ENCODE measurements around the gene POU5F2. TPM values are rescaled to one million over a fixed set of nuclear protein-coding genes. Genes with fewer than 3 reads are reported as not detected.

POU5F2 gene
- polyA plus RNA-seq, 2 of the 4 experiments (the other 2 are of a cell fraction) = 0.10 TPM; not detected in 1

DNA sequence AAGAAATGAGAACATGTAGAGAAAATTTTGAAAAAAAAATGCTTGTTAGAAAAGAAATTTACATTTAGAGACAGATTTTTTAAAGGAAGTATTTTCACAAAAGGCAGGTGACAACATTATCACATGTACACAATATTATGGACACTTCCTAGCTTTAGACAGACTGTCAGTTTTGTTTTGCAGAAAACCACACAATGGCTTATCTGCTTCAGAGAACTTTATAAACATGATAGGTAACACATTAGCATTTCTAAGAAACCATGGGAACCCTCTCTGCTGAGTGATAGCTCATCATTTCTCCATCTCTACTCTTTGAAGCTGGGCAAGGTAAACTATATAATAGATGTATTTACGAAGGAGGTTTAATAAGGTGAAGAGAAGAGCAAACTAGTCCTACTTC, 25.6 kb downstream of the POU5F2 start:
- no peak overlapping the region for H3K4me3 ChIP-seq
- POLR2A ChIA-PET = no interaction called here
- 81% methylated on average over 1 of the region's 1 CpG for WGBS (ENCODE audit: missing lambda C conversion rate)
- no peak for ATAC-seq
- CTCF ChIA-PET = interaction anchor here (1.1 kb wide), 1 partner anchor 11 kb away, joined by 3 read pairs; no protein-coding TSS in a partner anchor
- H3K27ac ChIP-seq = no peak overlapping the region
- DNase-seq (ENCODE audit: low read depth in 1 of 2, low spot score in 1 of 2) = no peak
- H3K9me3 ChIP-seq = no peaks in the 10 kb centered on the region
- no peak for TF ChIP-seq EHMT2 (IDR thresholded peaks at IDR 0.05; ENCODE audit: low read depth)
- TF ChIP-seq GATA3 (IDR thresholded peaks at IDR 0.05; ENCODE audit: borderline replicate concordance) = no peak
- no peak for TF ChIP-seq KDM5A (IDR thresholded peaks at IDR 0.05)
- TF ChIP-seq, protein P1, sequence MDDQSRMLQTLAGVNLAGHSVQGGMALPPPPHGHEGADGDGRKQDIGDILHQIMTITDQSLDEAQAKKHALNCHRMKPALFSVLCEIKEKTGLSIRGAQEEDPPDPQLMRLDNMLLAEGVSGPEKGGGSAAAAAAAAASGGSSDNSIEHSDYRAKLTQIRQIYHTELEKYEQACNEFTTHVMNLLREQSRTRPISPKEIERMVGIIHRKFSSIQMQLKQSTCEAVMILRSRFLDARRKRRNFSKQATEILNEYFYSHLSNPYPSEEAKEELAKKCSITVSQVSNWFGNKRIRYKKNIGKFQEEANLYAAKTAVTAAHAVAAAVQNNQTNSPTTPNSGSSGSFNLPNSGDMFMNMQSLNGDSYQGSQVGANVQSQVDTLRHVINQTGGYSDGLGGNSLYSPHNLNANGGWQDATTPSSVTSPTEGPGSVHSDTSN (IDR thresholded peaks at IDR 0.05) = no peak
- no peak for TF ChIP-seq POLR2AphosphoS2 (conservative IDR thresholded peaks at IDR 0.05; ENCODE audit: low read length)
- no peak for TF ChIP-seq RARB (CRISPR knock-in tag; IDR thresholded peaks at IDR 0.05)
- TF ChIP-seq, protein P2, sequence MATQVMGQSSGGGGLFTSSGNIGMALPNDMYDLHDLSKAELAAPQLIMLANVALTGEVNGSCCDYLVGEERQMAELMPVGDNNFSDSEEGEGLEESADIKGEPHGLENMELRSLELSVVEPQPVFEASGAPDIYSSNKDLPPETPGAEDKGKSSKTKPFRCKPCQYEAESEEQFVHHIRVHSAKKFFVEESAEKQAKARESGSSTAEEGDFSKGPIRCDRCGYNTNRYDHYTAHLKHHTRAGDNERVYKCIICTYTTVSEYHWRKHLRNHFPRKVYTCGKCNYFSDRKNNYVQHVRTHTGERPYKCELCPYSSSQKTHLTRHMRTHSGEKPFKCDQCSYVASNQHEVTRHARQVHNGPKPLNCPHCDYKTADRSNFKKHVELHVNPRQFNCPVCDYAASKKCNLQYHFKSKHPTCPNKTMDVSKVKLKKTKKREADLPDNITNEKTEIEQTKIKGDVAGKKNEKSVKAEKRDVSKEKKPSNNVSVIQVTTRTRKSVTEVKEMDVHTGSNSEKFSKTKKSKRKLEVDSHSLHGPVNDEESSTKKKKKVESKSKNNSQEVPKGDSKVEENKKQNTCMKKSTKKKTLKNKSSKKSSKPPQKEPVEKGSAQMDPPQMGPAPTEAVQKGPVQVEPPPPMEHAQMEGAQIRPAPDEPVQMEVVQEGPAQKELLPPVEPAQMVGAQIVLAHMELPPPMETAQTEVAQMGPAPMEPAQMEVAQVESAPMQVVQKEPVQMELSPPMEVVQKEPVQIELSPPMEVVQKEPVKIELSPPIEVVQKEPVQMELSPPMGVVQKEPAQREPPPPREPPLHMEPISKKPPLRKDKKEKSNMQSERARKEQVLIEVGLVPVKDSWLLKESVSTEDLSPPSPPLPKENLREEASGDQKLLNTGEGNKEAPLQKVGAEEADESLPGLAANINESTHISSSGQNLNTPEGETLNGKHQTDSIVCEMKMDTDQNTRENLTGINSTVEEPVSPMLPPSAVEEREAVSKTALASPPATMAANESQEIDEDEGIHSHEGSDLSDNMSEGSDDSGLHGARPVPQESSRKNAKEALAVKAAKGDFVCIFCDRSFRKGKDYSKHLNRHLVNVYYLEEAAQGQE (IDR thresholded peaks at IDR 0.05) = no peak
- no peak for TF ChIP-seq NPAS2 (CRISPR knock-in tag; IDR thresholded peaks at IDR 0.05; ENCODE audit: borderline replicate concordance)
- TF ChIP-seq ZNF302 (CRISPR knock-in tag; IDR thresholded peaks at IDR 0.05) = no peak
- TF ChIP-seq, protein P3, sequence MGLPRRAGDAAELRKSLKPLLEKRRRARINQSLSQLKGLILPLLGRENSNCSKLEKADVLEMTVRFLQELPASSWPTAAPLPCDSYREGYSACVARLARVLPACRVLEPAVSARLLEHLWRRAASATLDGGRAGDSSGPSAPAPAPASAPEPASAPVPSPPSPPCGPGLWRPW (IDR thresholded peaks at IDR 0.05) = no peak
- TF ChIP-seq RFX5 (IDR thresholded peaks at IDR 0.05) = no peak
- no peak for TF ChIP-seq EHF (CRISPR knock-in tag; IDR thresholded peaks at IDR 0.05)
- no peak for TF ChIP-seq TFCP2L1 (CRISPR knock-in tag; IDR thresholded peaks at IDR 0.05)
- TF ChIP-seq, protein P4, sequence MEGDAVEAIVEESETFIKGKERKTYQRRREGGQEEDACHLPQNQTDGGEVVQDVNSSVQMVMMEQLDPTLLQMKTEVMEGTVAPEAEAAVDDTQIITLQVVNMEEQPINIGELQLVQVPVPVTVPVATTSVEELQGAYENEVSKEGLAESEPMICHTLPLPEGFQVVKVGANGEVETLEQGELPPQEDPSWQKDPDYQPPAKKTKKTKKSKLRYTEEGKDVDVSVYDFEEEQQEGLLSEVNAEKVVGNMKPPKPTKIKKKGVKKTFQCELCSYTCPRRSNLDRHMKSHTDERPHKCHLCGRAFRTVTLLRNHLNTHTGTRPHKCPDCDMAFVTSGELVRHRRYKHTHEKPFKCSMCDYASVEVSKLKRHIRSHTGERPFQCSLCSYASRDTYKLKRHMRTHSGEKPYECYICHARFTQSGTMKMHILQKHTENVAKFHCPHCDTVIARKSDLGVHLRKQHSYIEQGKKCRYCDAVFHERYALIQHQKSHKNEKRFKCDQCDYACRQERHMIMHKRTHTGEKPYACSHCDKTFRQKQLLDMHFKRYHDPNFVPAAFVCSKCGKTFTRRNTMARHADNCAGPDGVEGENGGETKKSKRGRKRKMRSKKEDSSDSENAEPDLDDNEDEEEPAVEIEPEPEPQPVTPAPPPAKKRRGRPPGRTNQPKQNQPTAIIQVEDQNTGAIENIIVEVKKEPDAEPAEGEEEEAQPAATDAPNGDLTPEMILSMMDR (IDR thresholded peaks at IDR 0.05) = no peak
- no peak for FAIRE-seq
- H3K4me1 ChIP-seq = peaks cover 11% of the 10 kb centered on the region
- H3K4me2 ChIP-seq = no peak overlapping the region

DNA sequence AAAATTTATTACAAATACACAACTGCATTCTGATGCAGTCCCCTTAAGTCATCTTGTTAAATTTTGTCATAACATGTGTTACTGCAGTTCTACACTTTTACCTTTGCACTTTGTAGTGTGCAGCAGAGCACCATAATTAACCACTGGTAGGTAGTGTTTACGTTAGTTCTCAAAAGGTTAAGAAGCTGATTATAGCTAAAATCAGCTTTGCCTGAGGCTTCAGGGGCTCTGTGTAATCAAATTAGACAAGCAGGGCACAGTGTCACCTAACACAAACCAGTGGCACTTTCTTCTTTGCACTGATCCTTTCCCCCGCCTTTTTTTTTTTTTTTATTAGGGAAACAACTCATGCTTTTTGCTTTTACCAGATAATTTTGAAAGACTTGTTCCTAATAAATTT, 26.1 kb downstream of the POU5F2 start:
- CTCF ChIA-PET = interaction anchor here (1.1 kb wide), 1 partner anchor 11 kb away, joined by 3 read pairs; no protein-coding TSS in a partner anchor
- no peak for FAIRE-seq
- ATAC-seq = no peak
- no peak for TF ChIP-seq HEYL (CRISPR knock-in tag; IDR thresholded peaks at IDR 0.05)
- TF ChIP-seq CHD2 (IDR thresholded peaks at IDR 0.05; ENCODE audit: low read length, partially characterized antibody) = no peak
- no peak for TF ChIP-seq FOSL2 (IDR thresholded peaks at IDR 0.05)
- no peak for TF ChIP-seq FOSL2 (CRISPR knock-in tag; IDR thresholded peaks at IDR 0.05)
- TF ChIP-seq, protein P5, sequence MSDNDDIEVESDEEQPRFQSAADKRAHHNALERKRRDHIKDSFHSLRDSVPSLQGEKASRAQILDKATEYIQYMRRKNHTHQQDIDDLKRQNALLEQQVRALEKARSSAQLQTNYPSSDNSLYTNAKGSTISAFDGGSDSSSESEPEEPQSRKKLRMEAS (IDR thresholded peaks at IDR 0.05) = no peak
- TF ChIP-seq RARB (CRISPR knock-in tag; IDR thresholded peaks at IDR 0.05) = no peak
- no peak overlapping the region for H3K4me2 ChIP-seq
- 93% methylated on average over 2 of the region's 2 CpGs for WGBS (ENCODE audit: missing lambda C conversion rate)
- peaks cover 11% of the 10 kb centered on the region for H3K4me1 ChIP-seq
- H3K9me3 ChIP-seq = no peaks in the 10 kb centered on the region
- no peak overlapping the region for H3K4me3 ChIP-seq
- DNase-seq (ENCODE audit: low read depth in 1 of 2, low spot score in 1 of 2) = no peak
- no peak overlapping the region for H3K27ac ChIP-seq
- POLR2A ChIA-PET = no interaction called here
